B cell (primary cell): Measurements from ENCODE around the gene CNOT6.

Experiments
- CTCF ChIP-seq: fragments of 200-600 bp; IDR thresholded peaks from one replicate; pipeline ENCODE4 v1.8.0; 2022; ENCODE audit warnings: antibody characterized with exemption, mild to moderate bottlenecking
- EZH2 ChIP-seq: IDR thresholded peaks from 2 replicates; pipeline ENCODE4 v1.6.1; 2012; ENCODE audit warnings: borderline replicate concordance, low read depth, mild to moderate bottlenecking, moderate library complexity, low read length; ENCODE audit not compliant: insufficient read depth, poor library complexity, severe bottlenecking

GRCh38 chr5:180590543-180591310 lies 96.5 kb downstream of the CNOT6 start:
- TF ChIP-seq CTCF (no peak), EZH2 (no peak)
